Tibial nerve (tissue), 4 donors: ENCODE data around the gene SV2A. TPM values are rescaled to one million over a fixed set of nuclear protein-coding genes. Genes with fewer than 3 reads are reported as not detected.

Source experiments
- DNase-seq, 2 donors: peaks; one replicate each; pipeline ENCODE4 v3.0.0-alpha.2; 2019; ENCODE audit warnings: low spot score in 2 of 2
- H3K27ac ChIP-seq, 4 donors: fragments of 200-600 bp; sonication (generic) in 3 of 4; one replicate each; pipeline ENCODE4 v1.5.1; 2017 to 2019; ENCODE audit warnings: mild to moderate bottlenecking in 1 of 4
- H3K27me3 ChIP-seq, 2 donors: fragments of 200-600 bp; sonication (generic) in 1 of 2; one replicate each; pipeline versions ENCODE4 v1.5.1 to v1.6.0; 2017 to 2019
- H3K36me3 ChIP-seq, 3 donors: fragments of 200-600 bp; sonication (generic); one replicate each; pipeline ENCODE4 v1.5.1; 2018 to 2019
- H3K4me1 ChIP-seq, 4 donors: fragments of 200-600 bp; sonication (generic) in 3 of 4; one replicate each; pipeline ENCODE4 v1.5.1; 2017 to 2019
- H3K4me3 ChIP-seq, 4 donors: fragments of 200-600 bp; sonication (generic) in 3 of 4; one replicate each; pipeline ENCODE4 v1.5.1; 2017 to 2019; ENCODE audit warnings: mild to moderate bottlenecking in 1 of 4, moderate library complexity in 1 of 4
- H3K9me3 ChIP-seq, 4 donors: fragments of 200-600 bp; sonication (generic) in 3 of 4; one replicate each; pipeline ENCODE4 v1.5.1; 2017 to 2019
- CTCF ChIP-seq, 5 experiments: fragments of 200-600 bp in 3 of 5; fragments of 450-650 bp in 2 of 5; sonication (generic) in 3 of 5; IDR thresholded peaks; one replicate each; pipeline ENCODE4 v1.5.1; 2016 to 2019; ENCODE audit warnings: antibody characterized with exemption in 5 of 5, mild to moderate bottlenecking in 3 of 5, moderate library complexity in 2 of 5
- EP300 ChIP-seq, 2 donors: sonication (generic); formaldehyde crosslinking; IDR thresholded peaks; one replicate each; pipeline ENCODE4 v1.6.1; 2017; ENCODE audit warnings: antibody characterized with exemption in 2 of 2, mild to moderate bottlenecking in 1 of 2
- POLR2A ChIP-seq, 2 donors: fragments of 450-650 bp; IDR thresholded peaks; one replicate each; pipeline ENCODE4 v1.6.1; 2017; ENCODE audit warnings: antibody characterized with exemption in 2 of 2, mild to moderate bottlenecking in 2 of 2, moderate library complexity in 2 of 2
- WGBS, 2 donors: methylation state at CpG; one replicate each; pipeline ENCODE4 v1.1.5; 2018; 5-methylcytosine and 5-hydroxymethylcytosine counted together
- total RNA-seq, 4 donors: library from RNA; depleted of rRNA; stranded (reverse); fragments of >200 nt; gene quantifications; one replicate each; pipeline ENCODE4 v1.1.0, GENCODE V29; 2016

The SV2A gene
- total RNA-seq, 4 donors from 2014 or later = 0.66 to 2.7 (median 1.8) TPM

- no peak for DNase-seq
- Histone ChIP-seq H3K36me3 (peaks cover 3 to 76% (median 24%) of the 10 kb centered on the region in 3 donors), H3K9me3 (no peaks in the 10 kb centered on the region), H3K4me1 (peaks cover 0 to 35% (median 18%) of the 10 kb centered on the region in 4 donors), H3K27me3 (no peaks in the 10 kb centered on the region), H3K27ac (no peak overlapping the region), H3K4me3 (no peak overlapping the region)
- TF ChIP-seq CTCF (IDR thresholded peaks at IDR 0.05) (no peak), POLR2A (IDR thresholded peaks at IDR 0.05) (no peak), EP300 (IDR thresholded peaks at IDR 0.05) (no peak)
- 82% methylated on average over 2 of the region's 2 CpGs for WGBS, 2 donors
Measured at GRCh38 chr1:149925751-149926150, 8.1 kb upstream of the SV2A start.

GRCh38 chr1:149925345-149925744 lies 7.7 kb upstream of the SV2A start:
- H3K4me3 ChIP-seq = no peak overlapping the region
- 80 to 82% methylated on average over 3 of the region's 3 CpGs for WGBS, 2 donors
- H3K27ac ChIP-seq = no peak overlapping the region
- no peaks in the 10 kb centered on the region for H3K9me3 ChIP-seq
- no peak for DNase-seq
- H3K27me3 ChIP-seq = no peaks in the 10 kb centered on the region
- H3K4me1 ChIP-seq = peaks cover 0 to 35% (median 18%) of the 10 kb centered on the region in 4 donors
- H3K36me3 ChIP-seq = peaks cover 3 to 73% (median 24%) of the 10 kb centered on the region in 3 donors
- TF ChIP-seq EP300 (IDR thresholded peaks at IDR 0.05) (no peak), CTCF (IDR thresholded peaks at IDR 0.05) (no peak), POLR2A (IDR thresholded peaks at IDR 0.05) (no peak)

- 85 to 90% methylated on average over 10 of the region's 10 CpGs for WGBS, 2 donors
- Histone ChIP-seq H3K27ac (no peak overlapping the region), H3K27me3 (peaks cover 0 to under 1% of the 10 kb centered on the region in 2 donors), H3K9me3 (no peaks in the 10 kb centered on the region), H3K4me1 (peaks cover 0 to 32% (median 18%) of the 10 kb centered on the region in 4 donors), H3K4me3 (no peak overlapping the region), H3K36me3 (peaks cover 3 to 60% (median 24%) of the 10 kb centered on the region in 3 donors)
- no peak for TF ChIP-seq POLR2A (IDR thresholded peaks at IDR 0.05)
- TF ChIP-seq CTCF (IDR thresholded peaks at IDR 0.05) = no peak
- TF ChIP-seq EP300 (IDR thresholded peaks at IDR 0.05) = no peak
- no peak for DNase-seq
Measured at GRCh38 chr1:149923626-149924025, 6.0 kb upstream of the SV2A start.

GRCh38 chr1:149916898-149917252 lies 769 bp downstream of the SV2A start:
- peaks cover 0 to 20% of the 10 kb centered on the region in 2 donors for H3K27me3 ChIP-seq
- H3K27ac ChIP-seq = no peak overlapping the region
- no peak for TF ChIP-seq CTCF (IDR thresholded peaks at IDR 0.05)
- no peak for TF ChIP-seq POLR2A (IDR thresholded peaks at IDR 0.05)
- TF ChIP-seq EP300 (IDR thresholded peaks at IDR 0.05) = no peak
- H3K36me3 ChIP-seq = peaks cover 0 to 13% (median 0%) of the 10 kb centered on the region in 3 donors
- H3K4me3 ChIP-seq = peak overlapping the region in 3 of 4 donors; percentile 41 to 50 (median 45)
- no peaks in the 10 kb centered on the region for H3K9me3 ChIP-seq
- 12 to 15% methylated on average over 10 of the region's 10 CpGs for WGBS, 2 donors
- DNase-seq = no peak
- peaks cover 0 to 9% (median 4%) of the 10 kb centered on the region in 4 donors for H3K4me1 ChIP-seq

- Histone ChIP-seq H3K9me3 (no peaks in the 10 kb centered on the region), H3K36me3 (peaks cover 0 to 7% (median 0%) of the 10 kb centered on the region in 3 donors), H3K4me1 (peaks cover 0 to 9% (median 4%) of the 10 kb centered on the region in 4 donors), H3K27me3 (peaks cover 0 to 20% of the 10 kb centered on the region in 2 donors), H3K27ac (no peak overlapping the region), H3K4me3 (peak overlapping the region in 1 of 4 donors; percentile 45)
- no peak for TF ChIP-seq POLR2A (IDR thresholded peaks at IDR 0.05)
- 15 to 28% methylated on average over 9 of the region's 9 CpGs for WGBS, 2 donors
- DNase-seq = no peak
Measured at GRCh38 chr1:149916193-149916897, 1.3 kb downstream of the SV2A start.
